Frontal cortex (tissue), 4 donors: ENCODE data around the gene ZNF555. TPM values are rescaled to one million over a fixed set of nuclear protein-coding genes. Genes with fewer than 3 reads are reported as not detected.

Experiments used
- DNase-seq, 2 donors: peaks; one replicate each; pipeline ENCODE4 v3.0.0; 2012; ENCODE audit warnings: low spot score in 2 of 2
- FAIRE-seq: peaks from 2 replicates; lab custom pipeline; 2012; peaks lifted over from hg19 to GRCh38; lab: Jason Lieb, UNC
- total RNA-seq: library from RNA; depleted of rRNA; stranded (reverse); fragments of >200 nt; gene quantifications from one replicate; pipeline ENCODE4 v1.2.3, GENCODE V29; 2014
- donor health status: control.
- donor health status: control.
- donor health status: control.

ZNF555 gene
- total RNA-seq, 1 donor from 2014 or later: 23.2 TPM

- FAIRE-seq (no peak), DNase-seq (peak; percentile 32 to 53)
Observed at GRCh38 chr19:2820112-2820702, 21.1 kb upstream of the ZNF555 start.

DNA sequence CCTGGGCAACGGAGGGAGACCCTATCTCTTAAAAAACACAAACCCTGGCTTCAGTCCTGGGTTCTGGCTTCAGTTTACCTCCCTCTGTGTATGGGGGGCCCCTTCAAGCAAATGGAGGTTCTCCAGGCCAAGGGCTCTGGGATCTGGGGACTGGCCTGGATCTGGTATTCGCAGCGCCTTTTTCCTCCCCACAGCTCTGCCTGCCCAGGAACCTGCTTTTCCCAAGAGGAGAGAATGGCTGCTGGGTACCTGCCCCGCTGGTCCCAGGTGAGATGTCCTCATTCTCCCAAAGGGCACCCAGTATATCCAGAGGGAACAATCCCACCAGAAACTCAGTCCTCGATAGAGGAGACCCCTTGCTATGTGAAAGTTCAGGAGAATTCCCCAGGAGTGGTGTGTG lies 18.4 kb upstream of the ZNF555 start:
- no peak for FAIRE-seq
- DNase-seq: no peak

DNA sequence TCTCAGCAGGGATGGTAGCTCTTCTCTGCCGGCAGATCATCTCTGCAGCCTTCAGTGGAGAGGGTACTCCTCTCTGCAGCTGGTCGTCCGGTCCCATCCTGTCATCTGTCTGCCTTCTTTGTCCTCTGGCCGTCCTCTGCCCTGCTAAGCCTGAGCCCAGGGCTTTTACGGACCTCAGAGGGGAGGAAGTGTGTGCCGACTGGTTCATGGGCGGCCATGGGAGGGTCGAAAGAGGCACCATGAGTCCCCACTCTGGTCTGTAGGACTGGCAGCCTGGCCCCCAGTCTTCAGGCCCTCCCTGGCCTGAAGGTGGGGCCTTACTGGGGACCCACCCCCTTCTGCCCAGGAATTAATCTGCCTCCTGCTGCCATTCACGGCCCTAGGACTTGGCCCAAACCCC lies 17.6 kb upstream of the ZNF555 start:
- DNase-seq: no peak

GRCh38 chr19:2824129-2824528 lies 17.1 kb upstream of the ZNF555 start:
- no peak for DNase-seq
- FAIRE-seq: no peak

More for the DNA sequence above, 17.6 kb upstream of the ZNF555 start:
- FAIRE-seq: no peak

DNA sequence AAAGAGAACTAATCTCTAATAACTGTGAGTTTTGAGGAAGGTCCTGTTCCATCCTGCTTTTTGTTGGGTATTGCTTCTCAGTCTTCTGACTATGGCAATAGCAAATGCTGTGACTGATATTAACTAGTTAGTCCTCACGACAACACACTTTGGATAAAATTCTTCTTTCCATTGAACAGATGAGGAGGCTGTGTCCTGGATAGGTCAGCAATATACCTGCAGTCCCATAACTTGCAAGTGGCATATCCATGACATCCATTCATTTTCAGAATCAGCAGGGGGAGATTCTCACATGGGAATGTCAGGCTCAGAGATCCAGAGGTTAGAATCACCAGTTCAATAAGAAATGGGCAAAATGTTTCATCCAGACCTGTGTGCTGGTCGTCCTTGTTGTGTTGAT lies 14.3 kb upstream of the ZNF555 start:
- no peak for FAIRE-seq
- DNase-seq: no peak

DNA sequence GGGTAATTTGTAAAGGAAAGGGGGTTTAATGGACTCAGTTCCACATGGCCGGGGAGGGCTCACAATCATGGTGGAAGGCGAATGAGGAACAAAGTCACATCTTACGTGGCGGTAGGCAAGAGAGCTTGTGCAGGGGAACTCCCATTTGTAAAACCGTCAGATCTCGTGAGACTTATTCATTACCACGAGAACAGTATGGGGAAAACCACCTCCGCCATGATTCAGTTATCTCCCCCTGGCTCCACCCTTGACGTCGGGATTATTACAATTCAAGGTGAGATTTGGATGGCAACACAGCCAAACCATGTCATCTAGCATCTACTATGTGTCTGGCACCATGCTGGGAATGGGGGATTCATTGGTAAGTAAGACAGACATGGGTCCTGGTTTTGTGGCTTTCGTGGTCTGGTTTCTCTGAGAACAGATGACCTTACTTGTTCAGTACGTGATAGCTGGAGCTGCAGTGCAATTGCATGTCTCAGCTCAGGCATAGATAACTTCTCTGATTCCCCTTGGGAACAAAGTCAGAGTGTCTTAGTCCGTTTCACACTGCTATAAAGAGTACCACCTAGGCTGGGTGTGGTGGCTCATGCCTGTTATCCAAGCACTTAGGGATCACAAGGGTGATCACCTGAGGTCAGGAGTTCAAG lies 13.3 kb upstream of the ZNF555 start:
- no peak for DNase-seq
- FAIRE-seq: no peak

- FAIRE-seq: no peak
- DNase-seq: no peak
Observed at GRCh38 chr19:2834294-2834871, 6.9 kb upstream of the ZNF555 start.

- DNase-seq (no peak), FAIRE-seq (no peak)
Observed at GRCh38 chr19:2837430-2837829, 3.8 kb upstream of the ZNF555 start.

DNA sequence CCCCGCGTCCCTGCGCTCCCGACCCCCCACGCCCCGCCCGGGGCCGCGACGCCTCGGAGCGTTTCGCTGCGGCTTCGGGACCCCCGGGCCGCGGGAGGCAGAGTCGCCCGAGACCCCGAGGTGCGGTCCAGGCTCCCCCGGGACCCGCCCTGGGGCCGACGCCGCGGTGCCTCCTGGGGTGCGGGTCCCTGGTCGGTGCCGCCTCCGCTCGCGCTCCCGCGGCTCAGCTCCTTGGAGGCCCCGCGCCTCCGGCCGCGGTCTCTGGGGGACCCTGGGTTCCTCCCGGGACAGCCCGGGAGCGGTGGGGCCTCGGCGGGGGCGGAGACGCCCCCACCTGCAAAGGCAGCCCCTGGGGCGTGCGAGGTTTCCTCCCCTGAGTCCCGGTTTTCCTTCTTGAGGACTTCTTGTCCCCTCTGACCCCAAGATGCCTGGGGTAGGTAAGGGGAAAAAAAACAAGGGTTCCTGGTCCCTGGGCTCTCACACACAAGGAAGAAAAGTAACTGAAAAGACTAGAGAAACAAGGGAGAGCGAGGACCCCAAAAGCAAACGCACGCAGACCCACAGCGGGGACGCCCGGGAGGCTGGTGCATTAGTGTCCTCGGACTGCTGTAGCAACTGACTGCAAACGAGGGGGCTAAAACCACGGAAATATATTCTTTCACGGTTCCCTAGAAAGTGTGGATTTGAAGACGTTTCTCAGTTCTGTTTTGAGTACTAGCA lies 740 bp downstream of the ZNF555 start:
- DNase-seq (peak in 1 of 2 donors; percentile 22), FAIRE-seq (no peak)

DNA sequence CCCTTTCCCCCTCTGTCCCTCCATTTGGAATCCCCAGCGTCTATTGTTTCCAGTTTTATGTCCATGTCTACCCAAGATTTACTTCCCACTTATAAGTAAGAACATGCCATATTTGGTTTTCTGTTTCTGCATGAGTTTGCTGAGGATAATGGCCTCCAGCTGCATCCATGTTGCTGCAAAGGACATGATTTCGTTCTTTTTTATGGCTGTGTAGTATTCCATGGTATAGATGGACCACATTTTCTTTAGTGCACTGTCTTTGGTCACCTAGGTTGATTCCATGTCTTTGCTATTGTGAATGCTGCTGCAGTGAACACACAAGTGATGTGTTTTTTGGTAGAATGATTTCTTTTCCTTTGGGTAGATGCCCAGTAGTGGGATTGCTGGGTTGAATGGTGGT lies 3.8 kb downstream of the ZNF555 start:
- no peak for DNase-seq

DNA sequence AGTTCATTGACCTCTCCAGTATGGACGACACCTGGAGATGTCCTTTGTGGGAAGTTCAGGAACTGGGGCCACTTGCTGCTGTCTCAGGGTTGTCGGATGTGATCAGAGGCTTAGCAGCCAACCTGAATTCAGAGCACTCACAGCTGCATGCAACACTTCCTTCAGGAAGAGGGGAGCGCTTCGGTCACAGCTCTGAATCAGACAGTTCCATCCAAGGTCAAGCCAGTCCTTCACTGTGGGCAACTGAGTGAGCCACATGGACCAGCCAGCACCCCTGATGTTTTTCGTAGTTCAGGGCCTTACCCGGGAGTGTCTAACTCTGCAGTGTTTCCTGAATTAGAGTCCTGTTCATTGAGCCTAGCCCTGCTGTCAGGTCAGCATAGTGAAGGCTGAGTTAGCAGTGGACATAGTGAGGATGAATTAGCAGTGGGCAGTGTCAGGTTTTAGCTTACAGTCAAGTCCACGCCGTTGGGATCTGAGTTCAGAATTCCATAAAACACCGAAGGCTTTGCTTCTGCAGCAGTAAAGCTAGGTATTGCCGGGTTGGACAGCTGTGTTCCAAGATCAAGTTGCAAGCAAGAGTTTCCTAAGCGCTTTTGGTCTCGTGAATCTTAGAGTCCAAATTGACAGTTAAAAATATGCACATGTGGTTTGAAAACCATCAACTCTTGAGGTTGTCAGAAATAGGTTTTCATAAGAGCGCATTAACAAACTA lies 5.1 kb downstream of the ZNF555 start:
- DNase-seq (no peak), FAIRE-seq (no peak)

More for the DNA sequence above, 3.8 kb downstream of the ZNF555 start:
- no peak for FAIRE-seq

- FAIRE-seq: no peak
- DNase-seq: no peak
Observed at GRCh38 chr19:2847507-2847906, 6.2 kb downstream of the ZNF555 start.

- no peak for FAIRE-seq
Observed at GRCh38 chr19:2848616-2849015, 7.3 kb downstream of the ZNF555 start.

GRCh38 chr19:2850256-2850925 lies 9.1 kb downstream of the ZNF555 start:
- no peak for FAIRE-seq
- DNase-seq: no peak

More at GRCh38 chr19:2848616-2849015, 7.3 kb downstream of the ZNF555 start:
- DNase-seq: no peak

DNA sequence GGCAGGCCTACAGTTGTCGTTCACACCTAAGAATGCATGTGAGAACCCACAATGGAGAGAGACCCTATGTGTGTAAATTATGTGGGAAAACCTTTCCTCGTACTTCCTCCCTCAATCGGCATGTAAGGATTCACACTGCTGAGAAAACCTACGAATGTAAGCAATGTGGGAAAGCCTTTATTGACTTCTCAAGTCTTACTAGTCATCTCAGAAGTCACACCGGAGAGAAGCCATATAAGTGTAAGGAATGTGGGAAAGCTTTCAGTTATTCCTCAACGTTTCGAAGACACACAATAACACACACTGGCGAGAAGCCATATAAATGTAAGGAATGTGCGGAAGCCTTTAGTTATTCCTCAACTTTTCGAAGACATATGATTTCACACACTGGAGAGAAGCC lies 11.3 kb downstream of the ZNF555 start:
- DNase-seq (no peak), FAIRE-seq (no peak)

DNA sequence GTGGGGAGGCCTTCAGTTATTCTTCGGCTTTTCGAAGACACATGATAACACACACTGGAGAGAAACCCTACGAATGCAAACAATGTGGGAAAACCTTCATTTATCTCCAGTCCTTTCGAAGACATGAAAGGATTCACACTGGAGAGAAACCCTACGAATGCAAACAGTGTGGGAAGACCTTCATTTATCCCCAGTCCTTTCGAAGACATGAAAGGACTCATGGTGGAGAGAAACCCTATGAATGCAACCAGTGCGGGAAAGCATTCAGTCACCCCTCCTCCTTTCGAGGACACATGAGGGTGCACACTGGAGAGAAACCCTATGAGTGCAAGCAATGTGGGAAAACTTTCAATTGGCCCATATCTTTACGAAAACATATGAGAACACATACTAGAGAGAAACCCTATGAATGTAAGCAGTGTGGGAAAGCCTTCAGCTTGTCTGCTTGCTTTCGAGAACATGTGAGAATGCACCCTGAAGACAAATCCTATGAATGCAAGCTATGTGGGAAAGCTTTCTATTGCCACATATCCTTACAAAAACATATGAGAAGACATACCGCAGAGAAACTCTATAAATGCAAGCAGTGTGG lies 11.8 kb downstream of the ZNF555 start:
- FAIRE-seq: no peak
- no peak for DNase-seq

DNA sequence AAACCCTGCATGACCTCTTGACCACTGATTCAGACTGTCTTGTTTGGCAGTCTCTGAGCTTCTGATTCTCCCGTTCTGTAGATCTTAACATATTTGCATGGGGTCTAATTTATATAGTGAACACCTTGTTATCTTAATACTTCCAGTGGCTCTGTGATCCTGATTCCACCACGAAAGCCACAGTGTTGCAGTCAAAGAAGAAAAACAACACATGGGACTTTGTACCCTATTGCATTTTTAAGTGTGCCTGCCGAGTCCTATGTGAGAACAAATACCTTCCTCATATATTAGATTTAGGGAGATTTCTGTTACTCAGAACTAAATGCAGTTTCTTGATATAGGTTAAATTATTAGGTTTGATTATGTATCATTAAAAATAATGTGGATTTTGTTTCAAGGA lies 13.6 kb downstream of the ZNF555 start:
- FAIRE-seq (no peak), DNase-seq (no peak)

GRCh38 chr19:2856457-2857050 lies 15.3 kb downstream of the ZNF555 start:
- no peak for DNase-seq
- FAIRE-seq: no peak

DNA sequence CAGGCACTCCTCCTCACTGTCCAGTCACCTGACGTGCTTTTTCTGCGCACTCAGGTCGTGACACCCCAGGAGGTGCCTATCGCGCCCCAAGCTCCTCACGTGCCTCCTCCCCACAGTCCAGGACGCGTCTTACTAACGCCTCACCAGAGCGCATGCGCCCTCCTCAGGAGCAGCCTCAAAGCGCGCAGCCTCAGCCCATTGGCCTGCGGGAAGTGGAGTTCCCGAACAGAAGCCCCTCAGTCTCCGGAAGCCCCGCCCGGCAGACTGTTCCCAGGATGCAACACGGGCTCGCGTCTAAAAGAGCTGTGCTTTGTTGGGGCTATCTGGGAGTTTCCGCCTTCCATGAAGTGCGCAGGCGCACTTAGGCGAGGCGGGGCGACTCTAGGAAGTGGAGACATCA lies 17.6 kb downstream of the ZNF555 start:
- no peak for FAIRE-seq
- no peak for DNase-seq
